HepG2 (cell line): Measurements from ENCODE around the gene COPS6. TPM values are rescaled to one million over a fixed set of nuclear protein-coding genes. Genes with fewer than 3 reads are reported as not detected.
A peak's percentile ranks its signal among the peaks of the same experiment; 100 is the strongest.

Experiments
- ARHGAP35 ChIP-seq: sonication (generic); formaldehyde crosslinking; IDR thresholded peaks from 2 replicates; pipeline ENCODE4 v1.9.0; 2022; ENCODE audit warnings: mild to moderate bottlenecking, inconsistent platforms, moderate library complexity, missing genetic modification reagents, borderline replicate concordance
- MTF2 ChIP-seq: sonication (generic); formaldehyde crosslinking; IDR thresholded peaks from 2 replicates; pipeline ENCODE4 v1.5.0; 2020; ENCODE audit warnings: missing genetic modification reagents, borderline replicate concordance
- NCOA1 ChIP-seq: sonication (generic); formaldehyde crosslinking; IDR thresholded peaks from 2 replicates; pipeline ENCODE4 v1.9.0; 2021; ENCODE audit warnings: missing genetic modification reagents
- NR2C2 ChIP-seq: sonication (generic); formaldehyde crosslinking; IDR thresholded peaks from 2 replicates; pipeline ENCODE4 v1.4.0; 2020; ENCODE audit warnings: missing genetic modification reagents, mild to moderate bottlenecking, moderate library complexity, borderline replicate concordance
- NRL ChIP-seq: sonication (generic); formaldehyde crosslinking; IDR thresholded peaks from 2 replicates; pipeline ENCODE4 v1.5.0; 2020; ENCODE audit warnings: missing genetic modification reagents, mild to moderate bottlenecking, moderate library complexity, borderline replicate concordance
- RBFOX2 ChIP-seq: fragments of 200-400 bp; formaldehyde crosslinking; IDR thresholded peaks from 2 replicates; pipeline ENCODE4 v1.6.1; 2017; ENCODE audit warnings: low read depth, mild to moderate bottlenecking, low read length
- RXRA ChIP-seq: sonication (generic); formaldehyde crosslinking; IDR thresholded peaks from 2 replicates; pipeline ENCODE4 v1.5.1; 2020; ENCODE audit warnings: missing genetic modification reagents
- SAP130 ChIP-seq: IDR thresholded peaks from 2 replicates; pipeline ENCODE4 v1.6.1; 2016; ENCODE audit warnings: low read depth
- SRY ChIP-seq: sonication (generic); formaldehyde crosslinking; IDR thresholded peaks from 2 replicates; pipeline ENCODE4 v1.8.0; 2022; ENCODE audit warnings: mild to moderate bottlenecking, missing genetic modification reagents
- ZC3H13 ChIP-seq: sonication (generic); formaldehyde crosslinking; IDR thresholded peaks from 2 replicates; pipeline ENCODE4 v1.8.1; 2023; ENCODE audit warnings: mild to moderate bottlenecking, missing genetic modification reagents, moderate library complexity
- ZNF235 ChIP-seq: sonication (generic); formaldehyde crosslinking; IDR thresholded peaks from 2 replicates; pipeline ENCODE4 v1.8.1; 2023; ENCODE audit warnings: mild to moderate bottlenecking, missing genetic modification reagents, borderline replicate concordance
- ZNF296 ChIP-seq: sonication (generic); formaldehyde crosslinking; conservative IDR thresholded peaks from 2 replicates; pipeline ENCODE4 v1.5.0; 2020; ENCODE audit warnings: mild to moderate bottlenecking, missing genetic modification reagents
- ZNF331 ChIP-seq: sonication (generic); formaldehyde crosslinking; IDR thresholded peaks from 2 replicates; pipeline ENCODE4 v1.4.0; 2020; ENCODE audit warnings: missing genetic modification reagents
- ZNF451 ChIP-seq: sonication (generic); formaldehyde crosslinking; IDR thresholded peaks from 2 replicates; pipeline ENCODE4 v1.5.0; 2020; ENCODE audit warnings: mild to moderate bottlenecking, missing genetic modification reagents
- ZNF598 ChIP-seq: sonication (generic); formaldehyde crosslinking; IDR thresholded peaks from 2 replicates; pipeline ENCODE4 v1.5.1; 2020; ENCODE audit warnings: mild to moderate bottlenecking, missing genetic modification reagents, borderline replicate concordance
- ZNF605 ChIP-seq: sonication (generic); formaldehyde crosslinking; IDR thresholded peaks from 2 replicates; pipeline ENCODE4 v1.8.0; 2022; ENCODE audit warnings: mild to moderate bottlenecking, missing genetic modification reagents
- ZNF776 ChIP-seq: sonication (generic); formaldehyde crosslinking; IDR thresholded peaks from 2 replicates; pipeline ENCODE4 v1.4.0; 2020; ENCODE audit warnings: mild to moderate bottlenecking, missing genetic modification reagents
- ZNF777 ChIP-seq: sonication (generic); formaldehyde crosslinking; IDR thresholded peaks from 2 replicates; pipeline ENCODE4 v1.4.0; 2020; ENCODE audit warnings: missing genetic modification reagents
- ZNF780A ChIP-seq: sonication (generic); formaldehyde crosslinking; IDR thresholded peaks from 2 replicates; pipeline ENCODE4 v1.8.0; 2022; ENCODE audit warnings: mild to moderate bottlenecking, missing genetic modification reagents, moderate library complexity
- ZNF839 ChIP-seq: sonication (generic); formaldehyde crosslinking; IDR thresholded peaks from 2 replicates; pipeline ENCODE4 v1.4.0; 2020; ENCODE audit warnings: missing genetic modification reagents, mild to moderate bottlenecking, borderline replicate concordance
- polyA plus RNA-seq, 8 experiments: library from polyadenylated mRNA; depleted of rRNA in 3 of 8; stranded (reverse) in 7 of 8; unstranded in 1 of 8; fragments of >200 nt; fragmentation: Illumina TruSeq in 4 of 8; extraction: Trizol in 4 of 8; gene quantifications; 2 replicates each; pipeline versions ENCODE4 v1.2.1 to v1.2.3, GENCODE V29; 2011 to 2016; ENCODE audit warnings: low read depth in 4 of 8, missing spikeins in 1 of 8, mixed read lengths in 1 of 8; ENCODE audit not compliant: insufficient read depth in 1 of 8
- total RNA-seq, 5 experiments: library from RNA; depleted of rRNA; stranded (reverse); fragments of >200 nt; fragmentation: Illumina TruSeq; extraction: Trizol; gene quantifications; 2 replicates each; pipeline ENCODE4 v1.2.3, GENCODE V29; 2016; ENCODE audit warnings: low read depth in 1 of 5
- TF ChIP-seq, protein P1 (sequence below): IDR thresholded peaks from 2 replicates; pipeline ENCODE4 v1.6.1; 2016; ENCODE audit warnings: missing genetic modification reagents, missing compliant biosample characterization
- TF ChIP-seq, protein P2 (sequence below): sonication (generic); formaldehyde crosslinking; IDR thresholded peaks from 2 replicates; pipeline ENCODE4 v1.5.0; 2020; ENCODE audit warnings: mild to moderate bottlenecking, missing genetic modification reagents, borderline replicate concordance

COPS6 gene
- total and polyA plus RNA-seq, 2 of the 13 experiments (the other 11 are each of a cell fraction or from before 2014, with no cell fraction given) = 33.4 to 117 TPM

DNA sequence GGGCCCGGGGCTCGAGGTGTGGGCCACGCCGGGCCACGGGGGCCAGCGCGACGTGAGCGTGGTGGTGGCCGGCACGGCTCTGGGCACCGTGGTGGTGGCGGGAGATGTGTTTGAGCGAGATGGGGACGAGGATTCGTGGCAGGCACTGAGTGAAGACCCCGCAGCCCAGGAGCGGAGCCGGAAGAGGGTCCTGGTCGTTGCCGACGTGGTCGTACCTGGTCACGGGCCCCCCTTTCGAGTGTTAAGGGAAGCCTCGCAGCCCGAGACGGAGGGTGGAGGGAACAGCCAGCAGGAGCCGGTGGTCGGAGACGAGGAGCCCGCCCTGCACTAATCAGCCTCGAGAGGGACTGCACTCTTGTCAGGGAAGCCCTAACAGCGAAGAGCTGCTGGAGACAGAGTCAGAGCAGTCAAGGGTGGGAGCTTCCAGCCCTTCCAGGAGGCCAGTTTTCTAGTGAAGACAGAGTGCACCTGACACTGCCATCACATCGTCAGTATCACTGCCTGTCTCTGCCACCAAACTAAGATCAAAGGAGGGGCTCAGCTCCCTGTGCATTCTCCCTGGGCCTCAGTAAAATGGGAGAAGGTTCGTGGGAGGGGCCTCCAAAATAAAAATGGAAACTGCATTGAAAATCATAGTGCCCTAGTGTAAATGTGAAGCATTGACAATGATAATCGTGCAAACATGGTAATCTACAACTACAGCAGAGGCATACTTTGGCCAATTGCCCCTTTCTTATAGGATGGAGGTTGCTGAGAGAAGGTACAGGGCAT lies 39.3 kb downstream of the COPS6 start (continued):
- peak; percentile 61 for TF ChIP-seq RBFOX2
- TF ChIP-seq ZNF296 (CRISPR knock-in tag) = 0 out of 2 replicates have a peak, but pooled peaks have one; percentile 2
- TF ChIP-seq, protein P1, sequence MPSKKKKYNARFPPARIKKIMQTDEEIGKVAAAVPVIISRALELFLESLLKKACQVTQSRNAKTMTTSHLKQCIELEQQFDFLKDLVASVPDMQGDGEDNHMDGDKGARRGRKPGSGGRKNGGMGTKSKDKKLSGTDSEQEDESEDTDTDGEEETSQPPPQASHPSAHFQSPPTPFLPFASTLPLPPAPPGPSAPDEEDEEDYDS (CRISPR knock-in tag) = peak; percentile 26; the same call in 1 of the 2 replicates
- peak; percentile 18; the same call in 1 of the 2 replicates for TF ChIP-seq ARHGAP35
- TF ChIP-seq ZNF598 = peak; percentile 66; the same call in 1 of the 2 replicates
- peak; percentile 19; the same call in 1 of the 2 replicates for TF ChIP-seq ZNF777 (CRISPR knock-in tag)
- TF ChIP-seq MTF2 (CRISPR knock-in tag) = 0 out of 2 replicates have a peak, but pooled peaks have one; percentile 62
- TF ChIP-seq SRY (CRISPR knock-in tag) = peak; percentile 72; the same call in 1 of the 2 replicates
- TF ChIP-seq, protein P2, sequence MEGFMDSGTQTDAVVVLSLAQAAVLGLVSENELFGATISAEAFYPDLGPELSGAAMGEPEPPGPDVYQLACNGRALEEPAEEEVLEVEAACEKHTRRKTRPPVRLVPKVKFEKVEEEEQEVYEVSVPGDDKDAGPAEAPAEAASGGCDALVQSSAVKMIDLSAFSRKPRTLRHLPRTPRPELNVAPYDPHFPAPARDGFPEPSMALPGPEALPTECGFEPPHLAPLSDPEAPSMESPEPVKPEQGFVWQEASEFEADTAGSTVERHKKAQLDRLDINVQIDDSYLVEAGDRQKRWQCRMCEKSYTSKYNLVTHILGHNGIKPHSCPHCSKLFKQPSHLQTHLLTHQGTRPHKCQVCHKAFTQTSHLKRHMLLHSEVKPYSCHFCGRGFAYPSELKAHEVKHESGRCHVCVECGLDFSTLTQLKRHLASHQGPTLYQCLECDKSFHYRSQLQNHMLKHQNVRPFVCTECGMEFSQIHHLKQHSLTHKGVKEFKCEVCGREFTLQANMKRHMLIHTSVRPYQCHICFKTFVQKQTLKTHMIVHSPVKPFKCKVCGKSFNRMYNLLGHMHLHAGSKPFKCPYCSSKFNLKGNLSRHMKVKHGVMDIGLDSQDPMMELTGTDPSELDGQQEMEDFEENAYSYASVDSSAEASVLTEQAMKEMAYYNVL (CRISPR knock-in tag) = 0 out of 2 replicates have a peak, but pooled peaks have one; percentile 5
- no peak for TF ChIP-seq NR2C2 (CRISPR knock-in tag)
- peak; percentile 87; the same call in 1 of the 2 replicates for TF ChIP-seq NCOA1 (CRISPR knock-in tag)
- TF ChIP-seq ZNF605 (CRISPR knock-in tag) = no peak
- peak; percentile 9; the same call in 1 of the 2 replicates for TF ChIP-seq SAP130
- TF ChIP-seq ZC3H13 (CRISPR knock-in tag) = 0 out of 2 replicates have a peak, but pooled peaks have one; percentile 37
- TF ChIP-seq ZNF780A (CRISPR knock-in tag) = 0 out of 2 replicates have a peak, but pooled peaks have one; percentile 7
- no peak for TF ChIP-seq ZNF331
- peak; percentile 35; the same call in 1 of the 2 replicates for TF ChIP-seq ZNF235 (CRISPR knock-in tag)
- 0 out of 2 replicates have a peak, but pooled peaks have one; percentile 27 for TF ChIP-seq ZNF839 (CRISPR knock-in tag)
- 0 out of 2 replicates have a peak, but pooled peaks have one; percentile 12 for TF ChIP-seq RXRA (CRISPR knock-in tag)
- TF ChIP-seq NRL (CRISPR knock-in tag) = 0 out of 2 replicates have a peak, but pooled peaks have one; percentile 24
- TF ChIP-seq ZNF776 (CRISPR knock-in tag) = 0 out of 2 replicates have a peak, but pooled peaks have one; percentile 66
- peak; percentile 50; the same call in 1 of the 2 replicates for TF ChIP-seq ZNF451
- TF ChIP-seq, all 625 proteins: peak for 42
